Dermis blood vessel endothelial cell (primary cell): ENCODE data around the gene BICDL2. TPM values are rescaled to one million over a fixed set of nuclear protein-coding genes. Genes with fewer than 3 reads are reported as not detected.
"Not testable (repeated sequence)": the region's sequence is repeated elsewhere in the genome, so short reads cannot be mapped to it uniquely, and the experiment has no call there.

Experiments used
- DNase-seq: peaks from one replicate; pipeline ENCODE4 v3.0.0; 2010
- total RNA-seq: library from RNA; depleted of rRNA; stranded (reverse); fragments of >200 nt; gene quantifications from 2 replicates; pipeline ENCODE4 v1.2.3, GENCODE V29; 2014

Gene BICDL2
- total RNA-seq = not detected in 2 replicates

- DNase-seq = no peak
These were observed at the start of gene BICDL2 for GRCh38 chr16:3036726-3037315. BICDL2 (minus strand) TSS chr16:3036944; CDS start chr16:3035496, 1,448 bp downstream.

GRCh38 chr16:3085868-3086595 lies 49.3 kb upstream of the BICDL2 start:
- no peak for DNase-seq

GRCh38 chr16:3084969-3085670 lies 48.4 kb upstream of the BICDL2 start:
- DNase-seq = no peak

- no peak for DNase-seq
These were observed 47.7 kb upstream of the BICDL2 start for GRCh38 chr16:3084491-3084890.

- DNase-seq = not testable (repeated sequence)
These were observed 46.7 kb upstream of the BICDL2 start for GRCh38 chr16:3083408-3083807.

DNA sequence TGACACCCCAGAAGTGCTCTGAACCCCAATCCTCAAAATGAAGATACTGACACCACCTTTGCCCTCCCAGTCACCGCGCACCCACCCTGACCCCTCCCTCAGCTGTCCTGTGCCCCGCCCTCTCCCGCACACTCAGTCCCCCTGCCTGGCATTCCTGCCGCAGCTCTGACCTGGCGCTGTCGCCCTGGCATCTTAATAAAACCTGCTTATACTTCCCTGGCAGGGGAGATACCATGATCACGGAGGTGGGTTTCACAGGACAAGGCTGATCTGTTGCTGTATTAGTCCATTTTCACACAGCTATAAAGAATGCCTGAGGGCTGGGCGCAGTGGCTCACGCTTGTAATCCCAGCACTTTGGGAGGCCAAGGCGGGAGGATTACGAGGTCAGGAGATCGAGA lies 45.2 kb upstream of the BICDL2 start:
- DNase-seq = not testable (repeated sequence)

DNA sequence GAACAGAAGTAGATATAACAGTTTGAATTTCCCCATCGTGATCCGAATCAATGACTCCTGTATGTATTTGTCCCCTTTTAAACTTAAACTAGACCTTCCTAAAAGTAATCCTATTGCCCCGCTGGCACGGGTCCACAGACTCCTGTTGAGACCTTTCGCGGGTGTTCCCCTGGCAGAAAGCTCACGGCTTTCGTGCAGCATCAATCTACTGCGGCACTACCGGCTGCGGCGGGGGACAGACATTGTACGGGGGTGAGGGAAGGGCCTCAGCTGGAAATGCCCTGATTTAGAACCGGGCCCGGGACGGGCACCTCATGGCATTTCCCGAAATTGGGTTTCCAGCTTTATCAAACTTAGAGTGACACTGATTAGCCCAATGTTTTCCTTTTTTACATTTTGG lies 43.3 kb upstream of the BICDL2 start:
- no peak for DNase-seq

DNA sequence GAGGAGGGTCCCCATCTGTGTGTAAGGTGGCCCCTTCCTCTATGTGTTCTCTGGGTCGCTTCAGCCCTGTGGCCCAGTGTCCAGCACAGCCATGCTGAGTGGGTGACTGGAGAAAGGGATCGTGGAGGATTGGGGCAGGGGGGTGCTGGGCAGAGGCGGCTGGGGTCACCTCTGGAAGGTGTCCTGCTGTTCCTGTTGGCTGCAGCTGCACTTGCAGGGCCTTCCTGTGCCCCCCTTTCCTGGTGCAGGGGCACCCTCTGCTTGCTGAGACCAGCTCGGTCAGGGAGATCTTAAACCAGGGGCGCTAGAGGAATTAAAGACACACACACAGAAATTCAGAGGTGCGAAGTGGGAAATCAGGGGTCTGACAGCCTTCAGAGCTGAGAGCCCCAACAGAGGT lies 39.8 kb upstream of the BICDL2 start:
- DNase-seq = no peak

- not testable (repeated sequence) for DNase-seq
These were observed 39.2 kb upstream of the BICDL2 start for GRCh38 chr16:3075946-3076345.

DNA sequence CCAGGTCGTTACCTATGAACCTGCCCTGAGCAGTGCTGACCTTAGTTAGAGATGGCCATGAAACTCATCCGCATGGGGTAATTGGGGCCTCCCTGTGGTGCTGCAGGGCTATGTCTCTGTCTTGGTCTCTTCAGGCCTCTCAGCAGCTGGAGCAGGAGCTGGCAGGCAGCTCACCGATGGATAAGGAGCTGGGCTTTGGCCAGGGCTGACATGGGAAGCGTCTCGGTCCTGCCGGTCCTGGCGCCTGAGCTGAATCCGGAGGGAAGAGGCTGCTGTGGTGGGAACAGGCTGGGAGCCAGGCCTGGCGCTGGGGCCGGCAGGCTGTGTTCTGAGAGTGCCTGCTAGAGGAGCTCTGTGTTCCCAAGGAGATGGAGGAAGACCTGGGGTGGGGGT lies 38.8 kb upstream of the BICDL2 start:
- DNase-seq = no peak

DNA sequence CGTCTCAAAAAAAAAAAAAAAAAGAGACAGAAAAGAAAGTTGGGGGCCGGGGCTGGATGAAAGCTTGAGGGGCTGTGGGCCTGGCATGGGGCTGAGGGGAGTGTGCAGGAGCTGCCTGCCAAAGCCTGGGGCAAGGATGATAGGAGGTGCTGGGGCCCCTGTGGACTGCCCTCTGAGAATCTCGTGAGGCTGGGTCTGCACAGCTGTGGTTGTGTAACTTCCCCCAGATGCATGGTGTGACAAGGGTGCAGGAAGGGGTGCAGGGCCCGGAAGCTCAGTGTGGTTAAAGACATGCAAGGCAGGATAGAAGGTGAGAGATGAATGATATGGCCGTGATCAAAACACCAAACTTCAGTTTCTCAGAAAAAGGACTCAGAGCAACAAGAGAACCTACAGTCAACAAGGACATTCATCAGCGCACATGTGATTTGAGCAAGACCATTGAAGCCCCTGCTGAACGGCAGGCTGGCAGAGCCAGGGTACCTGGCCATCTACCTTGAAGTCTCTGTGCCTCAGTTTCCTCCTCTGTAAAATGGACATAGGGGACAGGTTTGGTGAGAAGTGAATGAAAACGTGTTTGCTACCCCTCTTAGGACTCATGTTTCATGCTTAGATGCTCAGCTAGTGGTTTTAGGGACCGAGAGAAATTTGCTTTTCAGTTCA lies 38.2 kb upstream of the BICDL2 start:
- no peak for DNase-seq

- no peak for DNase-seq
These were observed 36.7 kb upstream of the BICDL2 start for GRCh38 chr16:3073448-3073847.

GRCh38 chr16:3072576-3073263 lies 36.0 kb upstream of the BICDL2 start:
- DNase-seq = not testable (repeated sequence)

- DNase-seq = not testable (repeated sequence)
These were observed 35.4 kb upstream of the BICDL2 start for GRCh38 chr16:3072148-3072547.

- no peak for DNase-seq
These were observed 34.9 kb upstream of the BICDL2 start for GRCh38 chr16:3071655-3072054.

DNA sequence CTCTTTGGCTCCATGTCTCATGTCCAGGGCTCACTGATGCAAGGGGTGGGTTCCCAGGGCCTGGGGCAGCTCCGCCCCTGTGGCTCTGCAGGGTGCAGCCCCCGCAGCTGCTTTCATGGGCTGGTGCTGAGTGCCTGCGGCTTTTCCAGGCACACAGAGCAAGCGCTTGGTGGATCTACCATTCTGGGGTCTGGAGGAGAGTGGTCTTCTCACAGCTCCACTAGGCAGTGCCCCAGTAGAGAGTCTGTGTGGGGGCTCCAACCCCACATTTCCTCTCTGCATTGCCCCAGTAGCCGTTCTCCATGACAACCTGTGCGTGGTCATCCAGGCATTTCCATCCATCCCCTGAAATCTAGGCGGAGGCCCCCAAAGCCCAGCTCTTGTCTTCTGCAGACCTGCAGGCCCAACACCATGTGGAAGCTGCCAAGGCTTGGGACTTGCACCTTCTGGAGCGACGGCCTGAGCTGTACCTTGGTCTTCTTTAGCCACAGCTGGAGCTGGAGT lies 33.9 kb upstream of the BICDL2 start:
- DNase-seq = no peak

DNA sequence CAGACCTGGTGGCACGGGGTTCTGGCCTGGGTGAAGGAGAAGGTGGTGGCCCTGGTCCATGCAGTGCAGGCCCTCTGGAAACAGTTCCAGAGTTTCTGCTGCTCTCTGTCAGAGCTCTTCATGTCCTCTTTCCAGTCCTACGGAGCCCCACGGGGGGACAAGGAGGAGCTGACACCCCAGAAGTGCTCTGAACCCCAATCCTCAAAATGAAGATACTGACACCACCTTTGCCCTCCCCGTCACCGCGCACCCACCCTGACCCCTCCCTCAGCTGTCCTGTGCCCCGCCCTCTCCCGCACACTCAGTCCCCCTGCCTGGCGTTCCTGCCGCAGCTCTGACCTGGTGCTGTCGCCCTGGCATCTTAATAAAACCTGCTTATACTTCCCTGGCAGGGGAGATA lies 32.4 kb upstream of the BICDL2 start:
- not testable (repeated sequence) for DNase-seq

DNA sequence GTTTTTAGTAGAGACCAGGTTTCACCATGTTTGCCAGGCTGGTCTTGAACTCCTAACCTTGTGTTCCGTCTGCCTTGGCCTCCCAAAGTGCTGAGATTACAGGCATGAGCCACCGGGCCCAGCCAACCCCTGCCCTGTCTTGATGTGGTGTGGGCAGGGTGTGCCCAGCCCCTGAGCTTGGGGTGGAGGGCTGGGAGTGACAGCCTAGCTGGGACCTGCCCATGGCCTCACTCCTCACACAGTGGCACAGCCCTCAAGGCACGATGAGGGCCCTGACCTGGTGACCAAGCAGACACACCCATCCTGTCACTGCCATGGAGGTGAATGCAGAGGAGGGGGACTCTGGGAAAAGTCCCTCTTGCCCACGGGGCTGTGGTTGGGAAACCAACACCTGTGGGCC lies 31.7 kb upstream of the BICDL2 start:
- no peak for DNase-seq

DNA sequence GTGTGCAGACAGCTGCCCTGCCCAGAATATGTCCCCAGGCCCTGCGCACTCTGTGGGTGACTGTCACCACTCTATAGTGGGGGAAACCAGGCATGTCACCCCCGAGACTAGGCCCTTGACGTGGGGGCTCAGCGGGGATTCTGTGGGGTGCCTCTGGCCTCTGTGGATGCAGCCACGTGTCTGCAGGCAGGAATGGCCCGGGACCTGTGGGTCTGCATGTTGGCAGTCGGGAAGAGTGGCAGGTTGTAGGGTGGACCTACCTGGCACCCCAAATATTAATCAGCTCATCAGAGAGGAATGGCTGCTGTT lies 29.6 kb upstream of the BICDL2 start:
- no peak for DNase-seq

GRCh38 chr16:3065742-3066439 lies 29.1 kb upstream of the BICDL2 start:
- no peak for DNase-seq

DNA sequence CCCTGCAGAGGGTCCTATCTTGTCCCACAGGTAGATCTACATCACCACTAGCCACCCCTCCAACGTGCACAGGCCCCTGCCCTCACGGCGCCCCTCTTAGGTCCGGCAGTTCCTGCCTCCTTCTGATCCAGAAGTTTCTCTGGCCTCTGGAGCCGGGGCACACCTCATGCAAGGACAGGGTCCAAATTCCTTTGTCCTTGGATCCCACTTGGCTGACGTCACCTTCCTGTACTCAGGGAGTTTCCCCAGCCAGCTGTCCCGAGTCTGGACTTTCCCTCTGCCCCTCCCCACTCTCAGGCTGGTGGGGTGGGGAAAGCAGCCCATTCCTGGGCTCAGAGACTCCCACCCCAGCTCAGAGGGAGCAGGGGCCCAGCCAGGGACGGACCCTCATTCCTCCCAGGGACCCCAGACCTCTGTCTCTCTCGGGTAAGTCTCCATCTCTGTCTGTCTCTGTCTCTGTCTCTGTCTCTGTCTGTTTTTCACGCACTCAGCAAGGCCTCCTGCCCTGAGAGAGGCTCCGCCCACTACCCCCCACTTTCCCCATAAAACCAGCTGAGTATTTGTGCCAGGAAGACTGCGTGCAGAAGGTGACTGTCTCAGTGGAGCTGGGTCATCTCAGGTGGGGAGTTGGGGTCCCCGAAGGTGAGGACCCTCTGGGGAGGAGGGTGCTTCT lies 28.5 kb upstream of the BICDL2 start, which contains the start of gene IL32:
IL32 (plus strand) TSS at position 572 of the 673 bp plus-strand sequence. CDS start 172 bp downstream, outside the sequence.
- peak; percentile 94 for DNase-seq
